B cell (primary cell): Measurements from ENCODE around the gene SNCB.

Experiments used
- CTCF ChIP-seq: fragments of 200-600 bp; IDR thresholded peaks from one replicate; pipeline ENCODE4 v1.8.0; 2022; ENCODE audit warnings: antibody characterized with exemption, mild to moderate bottlenecking
- EZH2 ChIP-seq: IDR thresholded peaks from 2 replicates; pipeline ENCODE4 v1.6.1; 2012; ENCODE audit warnings: borderline replicate concordance, low read depth, mild to moderate bottlenecking, moderate library complexity, low read length; ENCODE audit not compliant: insufficient read depth, poor library complexity, severe bottlenecking

- TF ChIP-seq CTCF (no peak), EZH2 (no peak)
These were observed 51.0 kb downstream of the SNCB start for GRCh38 chr5:176579323-176579722.
